HG03378 (cell line): ENCODE measurements around the gene PTPRE.
"Not testable (repeated sequence)": the region's sequence is repeated elsewhere in the genome, so short reads cannot be mapped to it uniquely, and the experiment has no call there.

Experiments used
- ATAC-seq: cut with Tn5 transposase; IDR thresholded peaks from one replicate; pipeline ENCODE4 v1.9.1; 2021; ENCODE audit warnings: mild to moderate bottlenecking, moderate library complexity; ENCODE audit not compliant: unreplicated experiment

The PTPRE gene

DNA sequence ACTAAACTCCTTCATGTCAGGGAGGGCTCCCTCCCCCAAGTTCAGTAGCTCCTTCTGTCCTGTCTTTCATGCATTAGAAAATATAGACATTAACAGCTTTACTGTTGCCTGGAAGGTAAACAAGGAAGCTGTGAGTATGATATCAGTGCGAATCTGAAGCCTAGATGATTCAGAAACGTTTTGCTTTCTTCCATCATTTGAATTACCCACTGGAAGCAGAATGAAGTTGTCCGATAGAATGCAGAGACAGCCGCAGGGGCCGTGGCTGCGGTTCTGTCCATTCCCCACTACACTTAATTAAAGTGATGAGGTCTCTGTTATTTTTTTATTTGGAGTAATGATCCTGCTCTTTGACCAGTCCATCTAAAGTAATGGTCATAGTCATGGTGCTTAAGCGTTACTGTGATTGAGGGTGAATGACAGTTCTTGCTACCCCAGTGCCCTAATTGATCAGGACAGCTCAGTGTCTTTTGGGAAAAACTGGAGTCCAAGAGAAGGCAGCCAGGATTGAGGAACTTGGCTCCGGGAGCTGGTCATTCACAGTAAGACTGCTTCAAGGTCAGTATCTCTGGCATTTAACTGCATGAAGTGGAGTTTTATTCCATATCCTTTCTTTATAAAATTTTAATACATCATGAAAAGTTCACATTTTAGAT is 69.9 kb downstream of the PTPRE start:
- ATAC-seq: no peak

DNA sequence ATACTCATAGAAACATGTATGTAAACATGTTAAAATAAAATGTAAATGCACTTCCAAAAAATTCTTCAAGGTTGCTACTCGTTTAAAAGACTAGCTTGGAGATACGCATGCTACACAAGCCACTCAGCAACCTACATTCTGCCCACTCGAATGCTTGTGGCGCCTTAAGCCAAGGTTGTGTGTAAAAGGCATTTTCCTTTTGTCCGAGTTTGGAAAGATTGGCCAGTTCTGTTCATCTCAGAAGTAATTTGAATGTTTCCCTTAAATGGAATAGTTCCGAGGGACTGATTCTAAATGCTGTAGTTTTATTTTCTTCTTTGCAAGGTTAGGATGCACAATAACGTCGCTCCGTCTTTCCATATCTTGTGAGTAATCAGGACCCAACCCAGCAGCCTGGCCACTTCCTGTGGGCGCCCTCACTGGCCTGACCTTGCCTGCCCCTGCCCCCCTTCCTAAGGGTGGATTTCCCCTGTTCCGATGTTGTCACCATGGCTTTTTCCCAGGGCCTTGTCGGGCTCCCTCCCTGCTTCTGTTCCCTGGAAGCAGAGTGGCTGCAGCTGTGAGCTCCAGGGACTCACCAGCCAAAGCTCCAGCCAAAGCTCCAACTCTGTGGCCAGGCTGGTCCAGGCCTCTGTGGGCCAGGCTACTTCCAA is 70.6 kb downstream of the PTPRE start:
- no peak for ATAC-seq

DNA sequence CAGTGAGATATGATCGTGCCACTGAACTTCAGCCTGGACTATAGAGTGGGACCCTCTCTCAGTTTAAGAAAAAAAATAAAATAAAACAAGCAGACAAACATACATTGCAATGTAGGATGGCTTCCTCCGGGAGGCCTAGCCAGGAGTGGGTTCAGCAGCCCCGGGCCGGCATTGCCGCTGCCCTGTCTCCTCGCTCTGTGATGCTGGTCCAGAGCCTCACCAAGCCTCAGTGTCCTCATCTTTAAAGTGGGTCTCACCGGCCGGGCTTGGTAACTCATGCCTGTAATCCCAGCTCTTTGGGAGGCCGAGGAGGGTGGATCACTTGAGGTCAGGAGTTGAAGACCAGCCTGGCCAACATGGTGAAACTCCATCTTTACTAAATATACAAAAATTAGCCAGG is 71.6 kb downstream of the PTPRE start:
- ATAC-seq: no peak

DNA sequence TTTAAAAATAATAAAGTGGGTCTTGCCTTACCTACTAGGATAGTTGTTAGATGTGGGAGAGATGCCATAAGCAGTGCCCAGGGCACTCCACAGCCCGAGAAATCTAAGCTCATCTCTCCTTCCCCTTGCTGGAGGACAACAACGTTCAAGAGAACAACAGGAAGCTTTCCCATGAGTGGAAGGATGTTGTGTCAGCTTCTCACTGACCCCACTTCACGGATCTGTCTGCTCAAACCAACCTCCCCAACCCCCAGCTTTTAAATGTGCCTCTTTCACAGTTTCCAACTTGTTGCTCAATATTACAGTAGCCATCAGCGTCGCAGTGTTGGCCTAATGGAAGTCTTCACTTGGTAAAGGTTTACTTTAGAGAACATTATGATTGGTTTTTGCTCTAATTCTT is 72.1 kb downstream of the PTPRE start:
- ATAC-seq: no peak

DNA sequence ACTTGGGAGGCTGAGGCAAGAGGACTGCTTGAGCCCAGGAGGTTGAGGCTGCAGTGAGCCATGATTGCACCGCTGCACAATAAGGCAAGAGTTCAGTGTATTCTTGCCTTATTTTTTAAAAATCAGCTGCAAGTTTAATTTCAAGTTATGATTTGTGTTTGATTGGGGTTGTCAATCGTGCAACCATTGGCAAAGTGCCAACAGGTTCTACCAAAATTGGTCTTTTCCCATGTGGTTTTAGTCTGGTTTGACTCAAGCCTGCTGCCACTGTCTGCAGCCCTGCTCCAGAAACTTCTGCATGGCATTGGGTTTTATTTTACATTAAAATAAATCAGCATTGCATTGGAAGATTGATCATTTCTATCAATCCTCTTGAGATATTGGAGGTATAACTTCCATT is 72.7 kb downstream of the PTPRE start:
- no peak for ATAC-seq

DNA sequence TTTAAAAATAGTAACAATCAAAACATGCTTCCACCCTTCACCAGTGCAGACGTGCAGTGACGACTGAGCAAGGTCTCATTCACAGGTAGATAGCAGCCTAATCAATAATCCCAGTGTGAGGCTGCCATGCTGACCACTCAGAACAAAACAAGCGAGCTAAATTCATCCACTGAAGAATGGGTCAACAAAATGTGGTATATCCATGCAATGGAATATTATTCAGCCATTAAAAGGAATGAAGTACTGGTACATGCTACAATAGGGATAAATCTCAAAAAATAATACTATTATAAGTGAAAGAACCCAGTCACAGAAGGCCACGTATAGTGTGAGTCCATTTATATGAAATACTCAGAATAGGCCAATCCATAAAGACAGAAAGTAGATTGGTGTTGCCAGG is 74.0 kb downstream of the PTPRE start:
- no peak for ATAC-seq

DNA sequence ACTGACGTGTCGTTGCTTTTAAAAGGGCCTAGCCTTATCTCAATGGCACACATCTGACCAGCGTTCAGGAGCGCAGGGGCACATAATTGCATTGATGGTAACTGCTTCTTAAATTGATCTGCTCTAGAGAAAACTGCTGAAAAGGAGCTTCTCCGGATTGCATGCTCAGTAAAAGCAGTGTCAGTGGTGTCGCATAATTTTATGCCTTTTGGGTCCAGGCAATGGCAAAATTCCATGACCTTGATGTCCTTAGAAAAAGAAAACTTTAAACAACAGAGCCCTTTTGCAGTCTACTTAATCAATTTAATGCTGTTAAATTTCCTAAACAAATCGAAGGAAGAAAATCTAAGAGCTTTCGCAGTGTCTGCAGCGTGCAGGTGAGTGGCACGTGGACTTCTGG is 75.7 kb downstream of the PTPRE start:
- ATAC-seq: no peak

DNA sequence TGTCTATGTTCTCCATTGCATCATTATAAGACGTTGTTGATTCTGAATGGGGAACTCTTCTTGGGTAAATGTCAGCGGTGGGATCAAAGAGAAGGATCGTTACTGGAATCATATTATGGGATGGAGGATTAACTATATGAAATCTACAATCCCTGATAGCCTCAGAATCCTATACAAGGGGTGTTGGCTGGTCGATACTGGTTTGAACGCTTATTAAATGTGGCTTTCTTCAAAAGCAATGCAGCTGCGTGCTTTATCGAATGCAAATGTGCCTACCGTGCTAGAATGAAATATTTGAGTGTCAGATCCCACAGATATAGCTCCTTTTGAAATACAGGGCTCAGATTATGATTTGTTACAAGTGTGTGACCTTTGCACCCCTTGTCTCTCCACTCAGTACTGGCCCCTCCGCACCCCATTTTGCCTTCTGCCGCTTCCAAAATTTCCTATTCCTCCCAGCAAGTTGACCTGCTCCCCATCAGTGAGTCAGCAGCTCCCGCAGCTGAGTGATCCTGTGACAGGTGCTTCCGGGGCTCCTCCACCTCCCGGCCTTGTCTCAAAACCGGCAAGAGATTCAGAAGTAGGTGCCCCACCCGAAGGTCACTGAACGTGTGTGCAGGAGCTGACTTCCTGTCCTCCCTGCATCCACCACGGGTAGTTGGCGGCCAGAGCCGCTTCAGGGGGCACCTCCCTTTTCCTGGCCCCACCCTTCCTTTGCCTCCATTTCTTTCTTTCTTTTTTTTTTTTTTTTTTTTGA is 76.6 kb downstream of the PTPRE start:
- ATAC-seq: no peak

DNA sequence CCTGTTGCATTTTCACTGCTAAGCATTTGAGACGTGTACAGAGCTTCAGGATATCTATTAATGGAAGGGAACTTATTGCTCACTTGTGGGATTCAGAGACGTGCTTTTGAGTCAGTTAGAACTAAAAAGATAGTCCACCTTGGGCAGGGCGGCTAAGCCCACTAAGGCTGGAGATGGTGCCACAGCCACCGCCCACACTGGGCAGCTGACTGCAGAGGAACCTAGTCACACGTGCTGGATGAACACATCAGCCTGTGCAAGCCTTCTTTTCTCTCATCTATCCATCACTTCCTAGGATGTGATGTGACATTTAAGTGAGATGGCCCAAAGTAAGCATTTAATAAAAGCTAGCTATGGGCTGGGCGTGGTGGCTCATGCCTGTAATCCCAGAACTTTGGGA is 78.0 kb downstream of the PTPRE start:
- no peak for ATAC-seq

DNA sequence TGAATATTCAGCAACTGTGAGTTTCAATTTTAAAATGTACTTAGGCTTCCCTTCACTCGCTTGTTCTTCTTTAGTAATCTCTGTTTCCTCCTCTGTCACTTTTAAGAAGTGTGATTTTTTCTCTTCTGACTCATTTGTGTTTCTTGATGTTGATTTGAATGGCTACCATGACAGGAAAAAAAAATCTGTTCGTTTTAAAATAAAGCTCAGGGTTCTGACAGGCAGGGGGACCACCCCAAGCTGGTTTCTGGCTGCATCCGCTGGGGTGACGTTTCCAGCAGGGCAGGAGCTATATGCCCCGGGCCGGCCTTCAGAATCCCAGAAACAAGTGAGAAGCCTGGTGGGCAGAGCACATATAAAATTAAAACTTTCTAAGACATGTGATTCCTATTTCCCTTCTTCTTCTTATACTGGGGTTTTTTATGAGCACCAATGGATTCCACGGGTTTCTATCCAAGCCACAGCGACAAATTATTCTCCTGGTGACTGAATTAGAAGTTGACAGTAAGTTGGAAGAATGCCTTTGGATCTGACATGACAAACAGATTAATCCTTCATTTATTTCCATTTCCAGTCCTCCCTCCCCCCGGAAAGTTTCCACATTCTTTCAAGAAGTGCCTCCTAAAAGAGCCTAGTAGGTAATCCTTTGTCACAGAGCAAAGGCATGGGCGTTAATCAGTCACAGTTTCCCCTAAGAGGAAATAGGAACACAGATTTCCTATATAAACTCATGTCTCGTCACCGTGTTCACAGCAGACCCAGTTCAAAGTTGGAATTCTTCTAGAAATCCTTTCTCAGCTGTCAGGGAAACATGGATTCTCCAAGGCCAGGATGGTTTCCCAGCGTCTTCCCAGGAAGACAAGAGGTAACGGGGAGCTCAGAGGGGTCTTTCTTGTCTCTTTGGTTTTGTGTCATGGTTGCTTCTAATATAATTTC is 79.9 kb downstream of the PTPRE start:
- ATAC-seq: no peak

DNA sequence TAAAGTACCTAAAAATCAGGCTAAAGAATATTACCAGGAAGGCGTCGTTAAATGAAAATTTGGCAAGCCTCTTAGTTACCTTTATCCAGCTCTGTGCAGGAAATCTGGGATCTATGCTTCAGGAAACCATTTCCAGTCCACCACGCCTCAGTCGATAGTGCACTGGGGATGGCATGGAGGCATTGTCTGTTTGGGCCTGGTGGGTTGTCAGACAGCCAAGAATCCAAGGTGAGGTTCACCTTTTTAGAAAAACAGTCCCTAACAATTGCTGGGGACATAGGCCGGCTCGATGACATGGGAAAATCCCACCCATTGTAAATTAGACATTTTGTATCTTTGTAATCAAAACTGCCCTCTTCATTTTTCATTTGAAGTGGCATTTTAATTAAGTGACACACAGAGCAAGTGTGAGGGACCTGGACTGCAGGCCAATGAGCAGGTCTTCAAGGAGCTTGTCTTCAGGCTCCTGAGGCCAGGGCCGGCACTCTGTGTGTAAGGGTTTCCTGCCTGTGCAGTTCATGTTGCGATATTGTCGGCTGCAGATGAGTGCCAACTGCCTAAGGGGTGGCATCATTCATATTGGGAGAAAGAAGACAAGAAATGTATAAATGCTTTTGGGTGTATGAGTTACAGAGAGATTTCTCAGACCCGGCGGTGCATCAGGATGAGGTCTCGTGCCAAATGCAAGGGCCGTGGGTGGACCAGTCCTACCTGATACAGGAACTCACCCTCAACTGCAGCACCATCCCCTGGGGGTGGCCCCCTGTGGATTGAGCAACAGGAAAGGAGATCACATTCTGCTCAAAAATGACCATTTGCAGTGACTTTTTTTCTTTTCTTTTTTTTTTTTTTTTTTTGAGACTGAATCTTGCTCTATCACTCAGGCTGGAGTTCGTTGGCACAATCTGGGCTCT is 80.8 kb downstream of the PTPRE start:
- ATAC-seq: no peak

DNA sequence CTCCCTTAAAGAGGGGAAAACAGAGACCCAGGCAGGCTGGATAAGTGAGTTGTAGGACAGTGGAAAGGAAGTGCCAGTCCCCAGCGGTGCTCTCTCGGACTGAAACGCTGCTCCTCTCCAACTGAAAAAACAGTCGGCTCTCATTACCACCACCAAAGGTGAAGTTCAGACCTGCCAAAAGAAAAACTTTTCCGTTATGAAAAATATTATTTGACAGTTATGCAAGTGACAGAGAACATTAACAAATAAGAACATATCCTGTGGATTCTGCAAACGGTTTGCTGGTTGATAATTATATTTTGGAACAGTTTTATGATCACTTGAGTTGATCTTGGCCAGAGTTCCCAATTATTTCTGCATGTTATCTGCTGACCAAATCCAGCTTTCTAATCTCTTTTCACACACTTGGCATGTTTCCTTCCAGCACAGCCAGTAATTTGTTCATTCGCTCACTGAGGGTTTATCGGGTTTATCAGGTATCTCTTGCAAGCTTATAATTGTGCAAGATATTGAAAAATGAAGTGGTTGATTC is 82.6 kb downstream of the PTPRE start:
- no peak for ATAC-seq

DNA sequence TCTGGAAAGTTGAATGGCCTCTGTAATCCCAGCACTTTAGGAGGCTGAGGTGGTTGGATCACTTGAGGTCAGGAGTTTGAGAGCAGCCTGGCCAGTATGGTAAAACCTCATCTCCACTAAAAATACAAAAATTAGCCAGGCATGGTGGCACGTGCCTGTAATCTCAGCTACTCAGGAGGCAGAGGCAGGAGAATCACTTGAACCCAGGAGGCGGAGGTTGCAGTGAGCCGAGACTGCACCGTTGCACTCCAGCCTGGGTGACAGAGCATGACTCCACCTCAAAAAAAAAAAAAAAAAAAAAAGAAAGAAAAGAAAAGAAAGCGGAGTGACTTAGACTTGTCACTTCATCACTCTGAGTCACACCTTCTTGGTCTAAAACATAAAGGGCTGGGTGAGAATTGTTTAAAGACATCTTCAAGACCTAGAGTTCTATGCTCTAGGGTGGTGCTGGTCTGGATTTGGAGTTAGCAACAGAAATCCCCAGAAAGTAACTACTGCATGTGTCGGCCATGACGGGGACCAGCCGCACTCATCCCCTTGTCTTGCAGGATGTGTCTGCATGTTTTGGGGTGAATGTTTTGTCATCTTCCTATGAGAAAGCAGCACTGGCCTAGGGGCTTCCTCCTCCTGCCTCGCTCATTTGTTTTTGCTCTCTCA is 83.4 kb downstream of the PTPRE start:
- ATAC-seq: not testable (repeated sequence)

DNA sequence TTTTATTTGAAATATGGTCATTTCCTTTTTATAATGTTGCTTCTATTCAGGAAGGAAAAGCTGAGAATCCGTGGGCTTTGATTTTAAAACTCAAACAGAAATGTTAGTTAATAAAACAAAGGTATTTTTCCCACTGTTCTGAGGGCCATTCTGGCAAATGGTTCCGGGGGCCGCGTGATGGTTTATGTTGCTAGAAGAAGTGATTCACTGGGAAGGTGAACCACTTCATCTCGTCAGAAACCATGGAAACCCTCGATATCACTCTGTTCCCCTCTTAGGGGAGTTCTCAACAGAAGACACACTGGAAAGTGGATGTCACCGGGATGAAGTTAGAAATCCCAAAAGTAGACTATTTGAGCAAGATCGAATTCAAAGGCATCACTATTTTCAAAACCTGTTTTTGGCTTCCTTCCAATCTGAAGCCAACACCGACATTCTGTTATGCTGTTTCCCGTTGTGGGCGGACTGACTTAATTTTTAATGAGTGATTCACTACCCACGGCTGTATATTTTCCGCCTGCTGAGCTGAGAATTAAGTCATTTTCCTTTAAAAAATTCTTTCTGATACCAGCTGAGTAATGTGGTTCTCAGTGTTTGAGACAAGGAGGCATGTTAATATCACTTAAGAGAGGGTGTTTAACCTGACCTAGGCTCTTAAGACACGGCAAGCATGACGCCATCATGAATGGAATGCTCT is 84.1 kb downstream of the PTPRE start:
- ATAC-seq: peak; percentile 74

DNA sequence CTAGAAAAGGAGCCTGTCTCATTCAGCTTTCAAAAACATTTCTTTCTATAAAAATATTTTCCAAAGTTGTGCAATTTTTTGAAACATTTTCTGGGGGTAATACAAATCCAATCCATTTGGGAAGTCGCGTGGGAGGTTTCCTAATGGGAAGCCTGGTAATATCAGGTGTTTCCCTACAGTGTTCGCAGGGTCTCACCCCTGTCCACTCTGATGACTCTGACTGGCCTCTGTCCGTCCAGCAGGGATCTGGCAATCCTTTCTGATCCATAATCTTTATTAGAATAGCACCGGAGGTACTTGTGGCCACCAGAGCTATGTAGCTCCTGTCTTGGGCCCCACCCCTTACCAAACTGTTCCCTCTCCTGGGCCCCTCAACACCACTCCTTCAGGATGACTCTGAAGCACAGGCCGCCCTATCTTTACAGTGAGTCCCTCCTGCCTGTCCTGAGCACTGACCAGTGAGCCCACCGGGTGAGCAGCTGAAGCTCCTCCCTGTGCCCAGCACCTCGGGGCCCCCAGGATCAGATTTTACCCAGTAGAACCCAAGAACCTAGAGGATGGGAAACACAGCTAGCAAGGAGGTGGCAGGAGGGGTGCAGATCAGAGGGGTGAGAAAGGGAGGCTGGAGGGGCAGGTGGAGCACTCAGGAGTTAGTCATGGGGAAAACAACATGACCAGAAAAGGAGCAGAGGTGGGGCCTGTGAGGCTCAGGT is 84.8 kb downstream of the PTPRE start:
- no peak for ATAC-seq

DNA sequence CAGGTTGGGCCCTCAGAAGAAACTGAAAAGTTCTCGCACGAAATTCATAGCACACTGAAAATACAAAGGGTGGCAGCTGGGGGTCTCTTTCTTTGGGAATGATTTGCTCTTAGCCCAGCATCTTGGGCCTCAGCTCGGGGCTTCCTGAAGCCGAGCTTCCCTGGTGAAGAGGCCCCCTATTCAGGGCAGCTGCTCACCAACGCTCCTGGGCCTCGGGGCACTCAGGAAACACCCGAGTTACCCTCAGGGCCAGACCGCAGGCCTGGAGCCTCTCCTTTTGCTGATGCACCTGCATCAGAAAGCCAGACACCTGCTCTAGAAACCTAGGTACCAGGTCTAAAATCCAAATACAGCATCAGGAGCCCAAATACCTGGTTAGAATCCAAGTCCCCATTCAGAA is 85.5 kb downstream of the PTPRE start:
- ATAC-seq: no peak

DNA sequence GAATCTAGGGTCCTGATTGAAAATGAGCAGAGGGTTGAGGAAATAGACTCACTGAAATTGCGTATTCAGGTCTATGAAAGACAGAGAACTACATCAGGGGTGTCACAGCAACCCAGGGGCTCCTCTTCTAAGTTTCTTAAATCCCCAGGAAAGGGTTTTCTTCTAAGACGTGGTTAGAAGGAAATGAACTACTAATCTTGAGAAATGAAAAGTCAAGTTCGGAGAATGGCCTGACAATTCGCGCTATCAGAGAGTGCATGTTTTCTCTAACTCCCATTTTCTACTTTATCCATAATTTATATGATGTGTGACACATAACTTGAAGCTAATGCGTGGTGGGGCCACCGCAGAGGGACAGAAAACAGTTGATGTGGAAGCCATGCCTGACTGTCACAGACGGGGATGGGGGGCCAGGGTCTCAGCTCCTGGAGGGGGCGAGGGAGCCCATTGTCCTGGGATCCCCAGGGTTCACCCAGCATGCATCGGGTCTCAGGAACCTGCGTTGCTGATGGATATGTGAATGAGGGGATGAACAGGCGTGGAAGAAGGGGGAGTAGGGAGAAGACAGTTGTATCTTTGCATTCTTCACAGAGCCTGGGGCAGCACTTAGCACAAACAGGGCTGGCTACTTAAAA is 86.3 kb downstream of the PTPRE start:
- no peak for ATAC-seq

DNA sequence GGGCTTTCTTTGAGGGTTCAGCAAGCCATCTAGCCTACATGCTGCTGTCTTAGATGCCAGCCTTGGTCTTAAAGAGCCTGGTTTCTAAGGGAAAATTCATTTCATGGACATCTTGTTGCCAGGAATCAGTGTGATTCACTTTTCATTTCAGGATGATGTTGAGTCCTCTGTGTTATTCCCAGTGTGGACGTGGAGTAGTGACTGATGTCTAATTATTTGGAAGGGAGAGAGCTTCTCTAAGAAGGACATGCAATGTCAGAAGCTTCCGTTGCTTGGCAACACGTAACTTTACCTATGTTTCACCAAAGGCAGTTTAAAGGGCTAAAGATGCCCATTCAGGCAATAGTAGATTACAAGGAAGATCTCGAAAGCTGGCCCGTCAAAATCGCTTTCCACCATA is 89.0 kb downstream of the PTPRE start:
- ATAC-seq: no peak
